GM13976 (cell line): ENCODE data around the gene POLD3.

ENCODE experiments used
- DNase-seq: peaks from one replicate; pipeline ENCODE4 v3.0.0; 2012; ENCODE audit warnings: low spot score
- CTCF ChIP-seq: IDR thresholded peaks from 2 replicates; pipeline ENCODE4 v1.5.1; 2012; ENCODE audit warnings: borderline replicate concordance, mild to moderate bottlenecking; ENCODE audit not compliant: insufficient read depth; ENCODE audit errors: extremely low read depth, missing control alignments, control extremely low read depth
- in situ Hi-C: fragments of 300-500 bp; cut with MboI; formaldehyde crosslinking; loops from one replicate; pipeline ENCODE4 v1.12.0; 2022; ENCODE audit warnings: low sequenced_read_pairs, mixed read lengths, inconsistent platforms; ENCODE audit not compliant: unreplicated experiment

Gene POLD3

GRCh38 chr11:74559110-74559933, 33.1 kb upstream of the POLD3 start:
- no peak for DNase-seq
- in situ Hi-C loops: no loop called here
- no peak for TF ChIP-seq CTCF

GRCh38 chr11:74559934-74560309, 32.5 kb upstream of the POLD3 start:
- TF ChIP-seq CTCF: no peak
- DNase-seq: no peak
- in situ Hi-C loops: no loop called here

- TF ChIP-seq CTCF: no peak
- in situ Hi-C loops: no loop called here
These were observed 26.0 kb upstream of the POLD3 start for GRCh38 chr11:74566146-74566960.

GRCh38 chr11:74568028-74568427, 24.4 kb upstream of the POLD3 start:
- TF ChIP-seq CTCF: no peak
- in situ Hi-C loops: no loop called here
- DNase-seq: no peak

More at GRCh38 chr11:74566146-74566960, 26.0 kb upstream of the POLD3 start:
- DNase-seq: no peak

GRCh38 chr11:74570266-74571061, 21.9 kb upstream of the POLD3 start:
- TF ChIP-seq CTCF: peak; percentile 65
- in situ Hi-C loops: loop anchor here (10.0 kb wide), 1 partner anchor 116 kb away; no protein-coding TSS in a partner anchor
- DNase-seq: peak; percentile 52

GRCh38 chr11:74571062-74571399, 21.4 kb upstream of the POLD3 start:
- no peak for TF ChIP-seq CTCF
- in situ Hi-C loops: loop anchor here (10.0 kb wide), 1 partner anchor 116 kb away; no protein-coding TSS in a partner anchor

More at GRCh38 chr11:74571062-74571399, 21.4 kb upstream of the POLD3 start:
- no peak for DNase-seq
